GM10847 (cell line): Measurements from ENCODE around the gene NOL4L.

Source experiments
- POLR2A ChIP-seq: IDR thresholded peaks from 2 replicates; pipeline ENCODE4 v1.6.1; 2011; ENCODE audit not compliant: insufficient read length; ENCODE audit errors: extremely low read depth

NOL4L gene

GRCh38 chr20:32460231-32460630, 124.9 kb downstream of the NOL4L start:
- TF ChIP-seq POLR2A: no peak

GRCh38 chr20:32458837-32459220, 126.3 kb downstream of the NOL4L start:
- TF ChIP-seq POLR2A: no peak

GRCh38 chr20:32458061-32458836, 126.9 kb downstream of the NOL4L start:
- TF ChIP-seq POLR2A: no peak

GRCh38 chr20:32457479-32457986, 127.6 kb downstream of the NOL4L start:
- no peak for TF ChIP-seq POLR2A

GRCh38 chr20:32456869-32457478, 128.2 kb downstream of the NOL4L start:
- no peak for TF ChIP-seq POLR2A

GRCh38 chr20:32455901-32456701, 129.0 kb downstream of the NOL4L start:
- no peak for TF ChIP-seq POLR2A

- no peak for TF ChIP-seq POLR2A
Observed at GRCh38 chr20:32455171-32455900, 129.8 kb downstream of the NOL4L start.

GRCh38 chr20:32454164-32455145, 130.7 kb downstream of the NOL4L start:
- no peak for TF ChIP-seq POLR2A

- TF ChIP-seq POLR2A: no peak
Observed at GRCh38 chr20:32453467-32454163, 131.5 kb downstream of the NOL4L start.

- TF ChIP-seq POLR2A: no peak
Observed at GRCh38 chr20:32452776-32453466, 132.2 kb downstream of the NOL4L start.

GRCh38 chr20:32451682-32452461, 133.3 kb downstream of the NOL4L start:
- no peak for TF ChIP-seq POLR2A

GRCh38 chr20:32451340-32451681, 133.8 kb downstream of the NOL4L start:
- TF ChIP-seq POLR2A: no peak
